ENCODE data around the gene THAP12.

Gene THAP12

DNA sequence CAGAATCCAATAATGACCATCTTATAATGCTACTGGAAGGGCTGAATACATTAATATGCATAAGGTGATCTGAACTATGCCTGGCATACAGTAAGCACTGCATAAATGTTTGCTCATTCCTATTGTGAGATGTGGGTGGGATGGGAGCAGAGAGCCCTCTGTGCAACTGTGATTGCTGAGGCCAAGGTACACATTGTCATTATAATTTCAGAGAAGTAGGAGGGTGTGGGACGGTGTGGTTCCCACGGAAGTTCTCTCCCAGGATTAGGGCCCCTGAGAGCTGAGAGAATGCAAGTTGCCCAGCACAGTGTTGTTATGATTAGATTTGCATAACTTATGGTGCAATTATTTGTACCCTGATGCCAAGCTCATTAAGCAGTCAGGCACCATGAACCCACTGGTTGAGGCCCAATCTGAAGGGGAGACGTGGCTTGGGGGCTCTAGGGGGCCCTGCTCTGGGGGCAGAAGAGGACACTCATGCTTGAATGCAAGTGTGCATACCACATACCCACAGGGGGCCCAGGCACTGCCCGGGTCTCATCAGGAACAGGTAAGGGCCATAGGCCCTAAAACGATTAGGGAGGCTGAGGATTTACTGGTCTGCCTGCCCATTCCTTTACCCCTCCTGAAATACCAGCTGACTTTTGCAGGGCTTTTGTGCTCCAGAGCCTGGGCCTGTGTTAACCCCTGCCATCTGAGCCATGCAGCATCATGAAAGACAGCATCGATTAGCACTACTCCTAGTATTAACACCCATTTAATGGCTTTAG, 72.8 kb downstream of the THAP12 start:
- Histone ChIP-seq H3K4me3 (replicated peaks; ENCODE audit: low read depth, low read length) (no peak overlapping the region), H3K36me3 (ENCODE audit: control insufficient read depth, insufficient read depth, low read length) (no peaks in the 10 kb centered on the region), H3K27me3 (replicated peaks; ENCODE audit: control insufficient read depth, insufficient read depth, low read length) (no peaks in the 10 kb centered on the region; the same call in none of the 2 replicates)
- no peak for TF ChIP-seq CTCF (IDR thresholded peaks at IDR 0.05; ENCODE audit: insufficient read depth, low read length, poor library complexity, severe bottlenecking)
- DNase-seq (ENCODE audit: extremely low read depth, insufficient read length): no peak

DNA sequence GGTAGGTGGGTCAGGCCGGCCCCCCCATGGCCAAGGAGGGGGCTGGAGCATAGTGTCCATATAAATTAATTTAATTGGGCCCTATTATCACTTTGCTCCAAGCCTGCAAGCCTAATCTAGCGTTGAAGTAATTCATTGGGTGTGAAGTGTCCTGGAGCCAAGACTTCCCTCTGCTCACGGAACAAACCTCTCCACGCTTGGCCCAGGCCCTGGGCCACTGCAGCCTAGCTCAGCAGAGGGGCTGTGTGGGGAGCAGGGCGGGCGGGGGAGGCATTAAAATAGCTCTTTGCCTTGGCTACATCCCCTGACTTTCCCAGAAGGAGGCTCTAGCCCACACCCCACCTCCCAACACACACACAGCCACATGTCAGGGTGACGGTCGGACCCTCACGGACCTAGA, 73.5 kb downstream of the THAP12 start:
- Histone ChIP-seq H3K36me3 (ENCODE audit: control insufficient read depth, insufficient read depth, low read length) (no peaks in the 10 kb centered on the region), H3K4me3 (replicated peaks; ENCODE audit: low read depth, low read length) (no peak overlapping the region), H3K27me3 (replicated peaks; ENCODE audit: control insufficient read depth, insufficient read depth, low read length) (no peaks in the 10 kb centered on the region; the same call in none of the 2 replicates)
- DNase-seq (ENCODE audit: extremely low read depth, insufficient read length): no peak
- no peak for TF ChIP-seq CTCF (IDR thresholded peaks at IDR 0.05; ENCODE audit: insufficient read depth, low read length, poor library complexity, severe bottlenecking)

- no peak for DNase-seq (ENCODE audit: extremely low read depth, insufficient read length)
- no peaks in the 10 kb centered on the region for H3K36me3 ChIP-seq (ENCODE audit: control insufficient read depth, insufficient read depth, low read length)
- H3K27me3 ChIP-seq (replicated peaks; ENCODE audit: control insufficient read depth, insufficient read depth, low read length): peaks cover 4% of the 10 kb centered on the region
- H3K4me3 ChIP-seq (replicated peaks; ENCODE audit: low read depth, low read length): no peak overlapping the region
- no peak for TF ChIP-seq CTCF (IDR thresholded peaks at IDR 0.05; ENCODE audit: insufficient read depth, low read length, poor library complexity, severe bottlenecking)
These were observed 77.5 kb downstream of the THAP12 start for GRCh38 chr11:76303399-76303798.

GRCh38 chr11:76302996-76303395, 77.9 kb downstream of the THAP12 start:
- no peaks in the 10 kb centered on the region for H3K36me3 ChIP-seq (ENCODE audit: control insufficient read depth, insufficient read depth, low read length)
- DNase-seq (ENCODE audit: extremely low read depth, insufficient read length): no peak
- no peak overlapping the region for H3K4me3 ChIP-seq (replicated peaks; ENCODE audit: low read depth, low read length)
- no peak for TF ChIP-seq CTCF (IDR thresholded peaks at IDR 0.05; ENCODE audit: insufficient read depth, low read length, poor library complexity, severe bottlenecking)
- H3K27me3 ChIP-seq (replicated peaks; ENCODE audit: control insufficient read depth, insufficient read depth, low read length): peaks cover 4% of the 10 kb centered on the region
